Esophagus muscularis mucosa (tissue), 3 donors: ENCODE results near the gene PARD3B.

ENCODE experiments used
- CTCF ChIP-seq, 3 experiments: fragments of 200-600 bp in 2 of 3; fragments of 450-650 bp in 1 of 3; sonication (generic) in 2 of 3; IDR thresholded peaks; one replicate each; pipeline ENCODE4 v1.5.1; 2017 to 2019; ENCODE audit warnings: antibody characterized with exemption in 3 of 3, mild to moderate bottlenecking in 2 of 3, moderate library complexity in 1 of 3
- POLR2AphosphoS5 ChIP-seq, 2 donors: sonication (generic); formaldehyde crosslinking; IDR thresholded peaks; one replicate each; pipeline ENCODE4 v1.6.1; 2017; ENCODE audit warnings: antibody characterized with exemption in 2 of 2

GRCh38 chr2:205014201-205014600 is 468.9 kb downstream of the PARD3B start:
- no peak for TF ChIP-seq CTCF (IDR thresholded peaks at IDR 0.05)
- no peak for TF ChIP-seq POLR2AphosphoS5 (IDR thresholded peaks at IDR 0.05)
